OCI-LY1 (cell line): ENCODE results near the gene HIPK1.

Experiments used
- EZH2 ChIP-seq: fragments of 200-600 bp; sonication (generic), shearing (Covaris generic); IDR thresholded peaks from 2 replicates; pipeline ENCODE4 v1.8.0; 2017; ENCODE audit warnings: borderline replicate concordance, mixed run types, mild to moderate bottlenecking, antibody characterized with exemption, low read length, moderate library complexity, mixed read lengths
- TF ChIP-seq, protein P1 (sequence below): fragments of 200-600 bp; sonication (generic), shearing (Covaris generic); IDR thresholded peaks from 2 replicates; pipeline ENCODE4 v1.5.1; 2017; ENCODE audit warnings: mild to moderate bottlenecking, antibody characterized with exemption, low read length, moderate library complexity, mixed read lengths

- TF ChIP-seq, protein P1, sequence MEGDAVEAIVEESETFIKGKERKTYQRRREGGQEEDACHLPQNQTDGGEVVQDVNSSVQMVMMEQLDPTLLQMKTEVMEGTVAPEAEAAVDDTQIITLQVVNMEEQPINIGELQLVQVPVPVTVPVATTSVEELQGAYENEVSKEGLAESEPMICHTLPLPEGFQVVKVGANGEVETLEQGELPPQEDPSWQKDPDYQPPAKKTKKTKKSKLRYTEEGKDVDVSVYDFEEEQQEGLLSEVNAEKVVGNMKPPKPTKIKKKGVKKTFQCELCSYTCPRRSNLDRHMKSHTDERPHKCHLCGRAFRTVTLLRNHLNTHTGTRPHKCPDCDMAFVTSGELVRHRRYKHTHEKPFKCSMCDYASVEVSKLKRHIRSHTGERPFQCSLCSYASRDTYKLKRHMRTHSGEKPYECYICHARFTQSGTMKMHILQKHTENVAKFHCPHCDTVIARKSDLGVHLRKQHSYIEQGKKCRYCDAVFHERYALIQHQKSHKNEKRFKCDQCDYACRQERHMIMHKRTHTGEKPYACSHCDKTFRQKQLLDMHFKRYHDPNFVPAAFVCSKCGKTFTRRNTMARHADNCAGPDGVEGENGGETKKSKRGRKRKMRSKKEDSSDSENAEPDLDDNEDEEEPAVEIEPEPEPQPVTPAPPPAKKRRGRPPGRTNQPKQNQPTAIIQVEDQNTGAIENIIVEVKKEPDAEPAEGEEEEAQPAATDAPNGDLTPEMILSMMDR, result no peak
- no peak for TF ChIP-seq EZH2
Measured at GRCh38 chr1:113924473-113924872, 4.7 kb upstream of the HIPK1 start.
